Neuronal stem cell (in vitro differentiated cells): ENCODE measurements around the gene PCDHA8.

ENCODE experiments used
- DNase-seq: peaks from one replicate; pipeline ENCODE4 v3.0.0-alpha.2; 2013; ENCODE audit warnings: low spot score
- H2AFZ ChIP-seq: one replicate; pipeline ENCODE4 v1.6.1; 2013; ENCODE audit warnings: mild to moderate bottlenecking, low read length, inconsistent platforms
- H2AK5ac ChIP-seq: 2 replicates; pipeline ENCODE4 v1.6.1; 2013; ENCODE audit warnings: low read depth, mild to moderate bottlenecking, inconsistent platforms, low read length, moderate library complexity, mixed read lengths
- H2BK120ac ChIP-seq: 2 replicates; pipeline ENCODE4 v1.6.1; 2013; ENCODE audit warnings: low read depth, mild to moderate bottlenecking, inconsistent platforms, low read length, moderate library complexity, mixed read lengths
- H2BK12ac ChIP-seq: one replicate; pipeline ENCODE4 v1.6.1; 2013; ENCODE audit warnings: low read length, inconsistent platforms
- H2BK15ac ChIP-seq: 2 replicates; pipeline ENCODE4 v1.6.1; 2013; ENCODE audit warnings: mild to moderate bottlenecking, low read length, inconsistent platforms, mixed read lengths
- H2BK5ac ChIP-seq: one replicate; pipeline ENCODE4 v1.6.1; 2013; ENCODE audit warnings: inconsistent platforms, mild to moderate bottlenecking, low read length, moderate library complexity
- H3K14ac ChIP-seq: one replicate; pipeline ENCODE4 v1.6.1; 2013; ENCODE audit warnings: low read length, inconsistent platforms
- H3K18ac ChIP-seq: 2 replicates; pipeline ENCODE4 v1.6.1; 2013; ENCODE audit warnings: low read length, inconsistent platforms
- H3K23ac ChIP-seq: 2 replicates; pipeline ENCODE4 v1.6.1; 2013; ENCODE audit warnings: low read depth, mild to moderate bottlenecking, mixed read lengths, low read length, inconsistent platforms; ENCODE audit not compliant: poor library complexity
- H3K27ac ChIP-seq: replicated peaks from 3 replicates; pipeline ENCODE4 v1.5.1; 2013; ENCODE audit warnings: low read length, inconsistent platforms
- H3K27me3 ChIP-seq, 3 experiments: 2 replicates each; pipeline ENCODE4 v1.6.1; 2013; ENCODE audit warnings: low read length in 3 of 3, mild to moderate bottlenecking in 2 of 3, inconsistent platforms in 1 of 3, low read depth in 1 of 3, mixed read lengths in 1 of 3, moderate library complexity in 1 of 3; ENCODE audit not compliant: control insufficient read depth in 3 of 3, insufficient read depth in 3 of 3
- H3K36me3 ChIP-seq, 2 donors: replicated peaks in 1 of 2; 2 replicates each; pipeline ENCODE4 v1.6.1; 2013; ENCODE audit warnings: low read length in 2 of 2; ENCODE audit not compliant: control insufficient read depth in 2 of 2, insufficient read depth in 2 of 2
- H3K4ac ChIP-seq: 2 replicates; pipeline ENCODE4 v1.6.1; 2013; ENCODE audit warnings: inconsistent platforms, mild to moderate bottlenecking, low read length, moderate library complexity
- H3K4me1 ChIP-seq, 2 donors: 1 replicate in 1 of 2; 2 replicates in 1 of 2; pipeline ENCODE4 v1.6.1; 2013; ENCODE audit warnings: low read length in 2 of 2, low read depth in 1 of 2; ENCODE audit not compliant: control insufficient read depth in 2 of 2, insufficient read depth in 1 of 2
- H3K4me2 ChIP-seq: one replicate; pipeline ENCODE4 v1.6.1; 2013; ENCODE audit warnings: mild to moderate bottlenecking, low read length, inconsistent platforms; ENCODE audit not compliant: insufficient read depth, poor library complexity, severe bottlenecking
- H3K4me3 ChIP-seq, 2 donors: 2 replicates each; pipeline ENCODE4 v1.5.1; 2013; ENCODE audit warnings: low read length in 2 of 2, mild to moderate bottlenecking in 2 of 2, inconsistent platforms in 1 of 2, moderate library complexity in 1 of 2
- H3K79me1 ChIP-seq: one replicate; pipeline ENCODE4 v1.6.1; 2013; ENCODE audit warnings: low read depth, mild to moderate bottlenecking, inconsistent platforms, low read length, moderate library complexity
- H3K9ac ChIP-seq: one replicate; pipeline ENCODE4 v1.6.1; 2013; ENCODE audit warnings: mild to moderate bottlenecking, low read depth, low read length, inconsistent platforms; ENCODE audit not compliant: poor library complexity
- H3K9me3 ChIP-seq, 2 donors: replicated peaks in 1 of 2; 2 replicates each; pipeline versions ENCODE3 to v1.6.1; 2013; ENCODE audit warnings: low read length in 2 of 2, mild to moderate bottlenecking in 2 of 2, inconsistent platforms in 1 of 2, low read depth in 1 of 2, mixed read lengths in 1 of 2, moderate library complexity in 1 of 2; ENCODE audit not compliant: control insufficient read depth in 2 of 2, insufficient read depth in 1 of 2
- H4K8ac ChIP-seq: one replicate; pipeline ENCODE4 v1.6.1; 2013; ENCODE audit warnings: low read depth, mild to moderate bottlenecking, inconsistent platforms, low read length, moderate library complexity
- H4K91ac ChIP-seq: one replicate; pipeline ENCODE4 v1.6.1; 2013; ENCODE audit warnings: low read length, low read depth, mild to moderate bottlenecking, inconsistent platforms; ENCODE audit not compliant: poor library complexity
- WGBS, 2 donors: extraction: QIAGEN DNeasy Blood & Tissue Kit; methylation state at CpG; one replicate each; pipeline ENCODE4 v1.1.7; 2013; ENCODE audit warnings: missing lambda C conversion rate in 2 of 2, mixed read lengths in 1 of 2; ENCODE audit not compliant: insufficient read length in 2 of 2, insufficient replicate concordance in 1 of 2; ENCODE audit errors: extremely low coverage in 2 of 2; 5-methylcytosine and 5-hydroxymethylcytosine counted together

Gene PCDHA8

DNA sequence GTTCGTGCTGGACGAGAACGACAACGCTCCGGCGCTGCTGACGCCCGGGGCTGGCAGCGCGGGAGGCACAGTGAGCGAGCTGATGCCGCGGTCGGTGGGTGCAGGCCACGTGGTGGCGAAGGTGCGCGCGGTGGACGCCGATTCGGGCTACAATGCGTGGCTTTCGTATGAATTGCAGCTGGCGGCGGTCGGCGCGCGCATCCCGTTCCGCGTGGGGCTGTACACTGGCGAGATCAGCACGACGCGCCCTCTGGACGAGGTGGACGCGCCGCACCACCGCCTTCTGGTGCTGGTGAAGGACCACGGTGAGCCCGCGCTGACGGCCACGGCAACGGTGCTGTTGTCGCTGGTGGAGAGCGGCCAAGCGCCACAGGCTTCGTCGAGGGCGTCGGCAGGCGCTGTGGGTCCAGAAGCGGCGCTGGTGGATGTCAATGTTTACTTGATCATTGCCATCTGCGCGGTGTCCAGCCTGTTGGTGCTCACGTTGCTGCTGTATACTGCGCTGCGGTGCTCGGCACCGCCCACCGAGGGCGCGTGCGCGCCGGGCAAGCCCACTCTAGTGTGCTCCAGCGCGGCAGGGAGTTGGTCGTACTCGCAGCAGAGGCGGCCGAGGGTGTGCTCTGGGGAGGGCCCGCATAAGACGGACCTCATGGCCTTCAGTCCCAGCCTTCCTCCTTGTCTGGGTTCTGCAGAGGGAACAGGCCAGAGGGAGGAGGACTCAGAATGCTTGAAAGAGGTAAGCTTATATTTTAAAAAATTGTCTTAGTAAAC, 43.1 kb downstream of the PCDHA8 start:
- Histone ChIP-seq H3K4me2 (no peak overlapping the region), H3K36me3 (peaks cover 12 to 16% of the 10 kb centered on the region in 2 donors), H3K14ac (peak overlapping the region; percentile 56), H2BK15ac (no peak overlapping the region), H3K4me3 (peak overlapping the region in 1 of 2 donors; percentile 44), H4K91ac (no peak overlapping the region), H2BK12ac (no peak overlapping the region), H3K18ac (no peak overlapping the region), H2AFZ (no peak overlapping the region), H2BK5ac (no peak overlapping the region), H3K27me3 (no peaks in the 10 kb centered on the region), H3K9ac (no peak overlapping the region), H4K8ac (no peak overlapping the region), H3K9me3 (peaks cover 10 to 24% of the 10 kb centered on the region in 2 donors), H3K23ac (peak overlapping the region; percentile 80), H3K79me1 (peaks cover 4% of the 10 kb centered on the region), H3K4me1 (no peaks in the 10 kb centered on the region), H2BK120ac (no peak overlapping the region), H3K27ac (no peak overlapping the region), H2AK5ac (no peak overlapping the region), H3K4ac (no peak overlapping the region)
- no peak for DNase-seq
- no CpG with 5 or more reads among the region's 79 CpGs for WGBS, 2 donors
